GM19043 (cell line): ENCODE data around the gene MAP4K3.
"Not testable (repeated sequence)": the region's sequence is repeated elsewhere in the genome, so short reads cannot be mapped to it uniquely, and the experiment has no call there.

Experiments used
- ATAC-seq: cut with Tn5 transposase; IDR thresholded peaks from one replicate; pipeline ENCODE4 v1.9.1; 2021; ENCODE audit warnings: low read depth; ENCODE audit not compliant: unreplicated experiment

MAP4K3 gene

DNA sequence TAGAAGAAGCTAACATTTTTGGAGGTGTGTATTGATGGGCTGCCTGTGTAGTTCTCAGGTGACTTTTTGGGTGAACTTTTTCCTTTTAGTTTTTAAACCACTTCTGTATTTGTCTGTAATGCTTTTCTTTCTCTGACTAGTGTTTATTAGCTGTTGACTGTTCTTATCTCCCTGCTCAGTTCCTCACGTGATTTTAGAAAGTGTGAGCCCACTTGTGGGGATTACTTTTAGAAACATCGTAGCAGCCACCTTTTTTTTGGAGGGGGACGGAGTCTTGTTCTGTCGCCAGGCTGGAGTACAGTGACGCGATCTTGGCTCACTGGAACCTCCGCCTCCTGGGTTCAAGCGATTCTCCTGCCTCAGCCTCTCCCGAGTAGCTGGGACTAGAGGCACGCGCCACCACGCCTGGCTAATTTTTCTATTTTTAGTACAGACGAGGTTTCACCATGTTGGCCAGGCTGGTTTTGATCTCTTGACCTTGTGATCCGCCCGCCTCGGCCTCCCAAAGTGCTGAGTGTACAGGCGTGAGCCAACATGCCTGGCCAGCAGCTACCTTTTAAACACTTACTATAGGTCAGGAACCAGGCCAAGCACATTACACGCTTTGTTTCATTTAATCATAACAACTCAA lies 184.1 kb downstream of the MAP4K3 start:
- ATAC-seq: no peak

GRCh38 chr2:39247512-39248043 lies 189.5 kb downstream of the MAP4K3 start:
- ATAC-seq: no peak

- ATAC-seq: no peak
Observed at GRCh38 chr2:39246382-39246980, 190.6 kb downstream of the MAP4K3 start.

- ATAC-seq: not testable (repeated sequence)
Observed at GRCh38 chr2:39244963-39245625, 192.0 kb downstream of the MAP4K3 start.

DNA sequence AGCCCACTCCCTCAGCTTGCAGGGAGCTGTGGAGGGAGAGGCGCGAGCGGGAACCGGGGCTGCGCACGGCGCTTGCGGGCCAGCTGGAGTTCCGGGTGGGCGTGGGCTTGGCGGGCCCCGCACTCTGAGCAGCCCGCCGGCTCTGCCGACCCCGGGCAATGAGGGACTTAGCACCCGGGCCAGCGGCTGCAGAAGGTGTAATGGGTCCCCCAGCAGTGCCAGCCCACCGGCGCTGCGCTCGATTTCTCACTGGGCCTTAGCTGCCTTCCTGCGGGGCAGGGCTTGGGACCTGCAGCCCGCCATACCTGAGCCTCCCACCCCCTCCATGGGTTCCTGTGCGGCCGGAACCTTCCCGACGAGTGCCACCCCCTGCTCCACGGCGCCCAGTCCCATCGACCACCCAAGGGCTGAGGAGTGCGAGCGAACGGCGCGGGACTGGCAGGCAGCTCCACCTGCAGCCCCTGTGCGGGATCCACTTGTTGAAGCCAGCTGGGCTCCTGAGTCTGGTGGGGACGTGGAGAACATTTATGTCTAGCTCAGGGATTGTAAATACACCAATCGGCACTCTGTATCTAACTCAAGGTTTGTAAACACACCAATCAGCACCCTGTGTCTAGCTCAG lies 192.7 kb downstream of the MAP4K3 start:
- not testable (repeated sequence) for ATAC-seq

- no peak for ATAC-seq
Observed at GRCh38 chr2:39243469-39244123, 193.5 kb downstream of the MAP4K3 start, which contains the start of gene CDKL4. CDKL4 (minus strand) TSS chr2:39243970.

DNA sequence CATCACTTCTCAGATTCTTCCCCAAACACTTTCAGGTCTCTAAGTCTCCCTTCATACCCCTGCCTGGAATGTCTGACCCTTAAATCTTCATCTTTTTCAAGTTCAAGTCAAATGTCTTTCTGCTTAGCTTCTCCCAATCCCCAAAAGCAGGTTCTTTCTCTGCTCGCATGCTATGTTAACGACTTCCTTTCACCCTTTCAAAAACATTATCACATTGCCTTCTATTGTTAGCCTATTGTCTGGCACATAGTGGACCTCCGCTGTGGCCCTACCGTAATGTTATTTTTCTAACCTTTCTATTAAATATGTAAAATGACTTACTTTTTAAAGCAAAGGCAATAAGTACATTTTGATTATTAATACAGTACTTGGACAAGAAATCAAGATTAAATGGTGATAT lies 195.5 kb downstream of the MAP4K3 start:
- no peak for ATAC-seq

GRCh38 chr2:39240758-39241157 lies 196.3 kb downstream of the MAP4K3 start:
- ATAC-seq: no peak

- no peak for ATAC-seq
Observed at GRCh38 chr2:39234754-39235153, 202.3 kb downstream of the MAP4K3 start.

- no peak for ATAC-seq
Observed at GRCh38 chr2:39232141-39232540, 204.9 kb downstream of the MAP4K3 start.

- peak; percentile 23 for ATAC-seq
Observed at GRCh38 chr2:39228413-39229209, 208.5 kb downstream of the MAP4K3 start.

- ATAC-seq: peak; percentile 74
Observed at GRCh38 chr2:39227628-39228412, 209.3 kb downstream of the MAP4K3 start.

GRCh38 chr2:39225567-39225966 lies 211.5 kb downstream of the MAP4K3 start:
- ATAC-seq: no peak

DNA sequence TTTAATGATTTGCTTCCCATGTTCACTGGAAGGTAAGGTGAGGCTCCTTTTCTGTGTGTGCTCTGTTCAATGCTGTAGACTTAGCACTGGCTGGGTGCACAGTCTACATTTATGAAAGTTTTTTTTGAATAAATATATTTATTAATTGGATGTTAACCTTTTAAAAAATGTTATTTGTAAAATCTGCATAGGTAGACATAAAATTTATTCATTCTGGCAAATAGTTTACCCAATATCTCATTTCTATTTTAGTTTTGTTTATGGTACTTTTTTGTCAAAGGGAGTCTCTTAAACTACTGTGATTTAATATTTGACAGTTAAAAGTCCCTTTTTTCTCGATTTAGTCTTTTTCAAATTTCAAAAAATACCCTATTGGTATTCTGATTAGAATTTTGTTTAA lies 213.2 kb downstream of the MAP4K3 start:
- no peak for ATAC-seq

- ATAC-seq: no peak
Observed at GRCh38 chr2:39221459-39221858, 215.6 kb downstream of the MAP4K3 start.

- ATAC-seq: no peak
Observed at GRCh38 chr2:39220136-39220535, 216.9 kb downstream of the MAP4K3 start.

- no peak for ATAC-seq
Observed at GRCh38 chr2:39218391-39218790, 218.7 kb downstream of the MAP4K3 start.

DNA sequence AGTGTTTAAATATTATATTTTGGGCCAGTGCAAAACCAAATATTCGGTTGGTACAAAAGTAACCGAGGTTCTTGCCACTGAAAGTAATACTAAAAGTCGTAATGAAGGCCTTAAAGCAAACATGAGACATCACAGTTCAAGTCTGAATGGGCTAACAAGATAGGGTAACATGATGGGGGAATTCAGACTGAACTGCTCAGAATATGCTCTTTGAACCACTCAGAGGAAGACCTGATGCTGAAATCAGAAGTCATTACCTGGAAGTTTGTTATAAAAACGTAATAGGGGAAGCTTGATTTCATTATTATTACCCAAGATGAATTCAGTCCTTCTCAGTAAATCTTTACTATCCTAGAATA lies 219.9 kb downstream of the MAP4K3 start:
- ATAC-seq: no peak
